HG03565 (cell line): ENCODE measurements around the gene MAST2.
"Not testable (repeated sequence)": the region's sequence is repeated elsewhere in the genome, so short reads cannot be mapped to it uniquely, and the experiment has no call there.

Source experiments
- ATAC-seq: cut with Tn5 transposase; IDR thresholded peaks from one replicate; pipeline ENCODE4 v1.9.1; 2021; ENCODE audit warnings: mild to moderate bottlenecking, moderate library complexity; ENCODE audit not compliant: unreplicated experiment

MAST2 gene

GRCh38 chr1:45891087-45891486 is 87.7 kb downstream of the MAST2 start:
- ATAC-seq, result no peak

DNA sequence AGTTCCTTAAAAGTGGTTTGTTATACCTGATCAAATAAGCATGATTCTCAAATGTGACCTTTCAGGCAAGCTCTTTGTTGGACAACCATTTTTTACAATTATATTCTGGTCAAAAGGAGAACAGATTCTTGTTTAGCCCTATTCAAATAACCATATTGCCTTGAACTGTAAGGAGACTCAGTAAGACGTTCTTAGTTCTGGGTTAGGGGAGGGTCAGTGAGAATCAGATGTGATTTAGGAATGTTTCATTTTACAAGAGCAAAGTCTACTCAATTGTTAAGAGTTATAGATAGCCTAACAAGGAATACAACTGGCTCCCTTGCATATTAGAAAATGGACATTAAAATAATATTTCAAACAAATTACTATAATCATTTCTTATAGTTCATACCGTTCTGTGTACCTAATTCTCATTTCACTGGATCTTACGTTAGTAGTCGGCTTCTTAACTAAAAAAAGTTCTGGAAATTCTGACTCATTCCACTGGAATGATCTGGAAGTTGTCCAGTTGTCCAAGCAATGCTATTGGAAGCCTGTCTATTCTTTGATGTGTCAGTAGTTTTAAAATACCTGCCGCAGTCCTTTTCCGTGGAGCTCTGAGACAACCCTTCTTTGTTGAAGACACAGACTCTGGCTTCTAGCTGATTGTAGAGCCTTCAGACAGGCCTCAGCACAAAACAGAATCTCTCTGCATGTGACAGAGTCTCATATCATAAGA is 88.8 kb downstream of the MAST2 start:
- ATAC-seq, result no peak

DNA sequence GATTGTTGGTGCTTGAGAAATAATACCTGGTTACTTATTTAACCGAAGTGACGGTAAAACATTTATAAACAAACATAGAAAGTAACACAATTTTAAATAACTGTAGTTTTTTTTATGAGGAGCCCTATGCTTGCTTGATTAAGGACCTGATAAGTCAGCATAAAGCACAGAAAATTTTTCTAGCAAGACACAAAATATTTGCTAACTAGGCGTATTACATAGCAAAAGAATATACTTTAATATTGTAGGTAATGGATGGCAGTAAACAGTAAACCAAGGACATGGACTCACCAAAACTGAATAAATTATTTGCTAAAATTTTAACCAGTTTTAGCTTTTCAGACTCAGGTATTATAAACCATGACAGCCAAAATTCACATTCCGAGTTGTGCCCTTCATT is 90.9 kb downstream of the MAST2 start:
- ATAC-seq, result no peak

- no peak for ATAC-seq
Observed at GRCh38 chr1:45894921-45895320, 91.5 kb downstream of the MAST2 start.

- ATAC-seq, result no peak
Observed at GRCh38 chr1:45895406-45895805, 92.0 kb downstream of the MAST2 start.

- ATAC-seq, result no peak
Observed at GRCh38 chr1:45906883-45907282, 103.5 kb downstream of the MAST2 start.

- no peak for ATAC-seq
Observed at GRCh38 chr1:45908611-45909140, 105.3 kb downstream of the MAST2 start.

DNA sequence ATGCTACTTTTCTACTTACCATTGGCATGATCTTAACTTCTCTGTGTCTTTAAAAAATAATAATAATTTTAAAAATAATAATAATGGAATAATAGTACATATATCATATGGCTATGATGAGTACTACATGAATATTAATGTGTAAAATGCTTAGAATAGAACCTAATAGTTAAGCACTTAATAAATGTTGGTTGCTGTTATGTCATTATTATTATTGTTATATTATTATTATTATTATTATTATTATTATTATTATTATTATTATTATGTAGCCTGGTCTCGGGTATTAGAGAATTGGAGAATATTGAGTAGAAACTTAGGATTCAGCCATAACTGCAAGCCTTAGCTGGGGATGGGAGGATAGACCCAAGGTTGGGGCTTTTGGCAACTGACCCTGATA is 108.2 kb downstream of the MAST2 start:
- ATAC-seq, result no peak

- peak; percentile 45 for ATAC-seq
Observed at GRCh38 chr1:45913183-45913683, 109.8 kb downstream of the MAST2 start.

DNA sequence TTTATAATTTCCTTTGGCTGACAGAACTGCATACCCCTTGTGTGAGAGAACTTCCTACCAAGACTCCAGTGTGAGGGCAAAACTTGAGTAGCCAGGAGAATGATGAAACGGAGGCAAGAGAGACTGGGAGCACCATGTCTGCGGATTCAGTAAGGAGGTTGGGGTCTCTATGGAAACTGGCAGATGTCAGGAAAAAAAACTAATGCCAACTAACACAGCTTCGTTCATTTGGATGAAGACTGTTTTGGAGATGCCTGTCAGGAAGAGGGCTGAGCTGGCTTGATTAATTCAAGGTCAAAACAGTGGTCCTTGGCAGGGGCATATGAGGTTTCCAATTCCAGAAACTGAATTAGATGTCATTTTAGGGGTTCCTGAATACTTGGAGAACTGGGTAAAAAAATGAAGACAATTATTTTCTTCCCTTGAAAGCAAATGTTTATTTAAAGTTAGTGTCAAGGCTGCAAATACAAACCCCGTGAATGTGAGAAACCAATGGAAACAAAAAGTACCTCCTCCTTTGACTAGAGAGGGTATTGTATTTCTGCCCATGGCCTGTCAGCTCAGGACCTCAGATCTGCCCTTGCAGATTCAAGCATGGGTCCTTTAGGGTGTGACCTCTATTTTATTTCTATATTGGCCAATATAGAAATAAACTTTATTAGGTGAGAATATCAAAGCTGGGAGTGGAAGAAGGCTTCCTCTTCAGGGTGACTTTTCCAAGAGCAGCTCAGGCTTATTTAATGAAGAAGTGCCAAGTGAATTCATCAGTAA is 110.5 kb downstream of the MAST2 start:
- no peak for ATAC-seq

DNA sequence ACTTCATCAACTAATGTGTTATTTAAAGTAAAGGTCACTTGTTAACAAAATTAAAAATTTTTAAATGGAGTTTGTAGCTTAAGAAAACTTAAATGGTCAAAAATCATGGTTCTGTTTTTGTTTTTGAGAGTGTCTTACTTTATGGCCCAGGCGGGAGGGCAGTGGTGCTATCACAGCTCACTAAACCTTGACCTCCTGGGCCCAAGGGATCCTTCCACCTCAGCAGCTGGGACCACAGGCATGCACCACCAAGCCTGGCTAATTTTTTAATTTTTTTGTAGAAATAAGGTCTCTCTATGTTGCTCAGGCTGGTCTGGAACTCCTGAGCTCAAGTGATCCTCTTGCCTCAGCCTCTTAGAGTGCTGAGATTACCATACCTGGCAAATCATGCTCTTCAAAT is 111.4 kb downstream of the MAST2 start:
- ATAC-seq, result no peak

DNA sequence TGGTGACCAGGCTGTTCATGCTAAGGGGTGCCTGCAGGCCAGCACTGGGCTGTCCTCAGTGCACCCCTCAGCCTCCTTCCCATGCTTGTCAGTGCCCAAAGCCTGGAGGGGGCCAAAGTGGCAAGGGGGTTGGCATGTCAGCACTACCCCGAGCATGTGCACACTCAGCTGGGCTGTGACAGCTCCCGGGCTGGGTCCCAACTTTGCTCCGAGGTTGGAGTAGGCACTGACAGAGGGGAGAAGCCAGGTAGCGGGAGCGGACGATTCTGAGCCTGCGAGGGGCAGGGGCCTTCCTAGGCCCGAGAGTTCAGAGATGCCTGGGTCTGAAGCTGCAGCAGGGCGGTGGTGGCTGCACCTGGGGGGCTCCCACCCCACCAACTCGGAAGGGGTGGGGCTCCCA is 119.0 kb downstream of the MAST2 start:
- ATAC-seq, result no peak

DNA sequence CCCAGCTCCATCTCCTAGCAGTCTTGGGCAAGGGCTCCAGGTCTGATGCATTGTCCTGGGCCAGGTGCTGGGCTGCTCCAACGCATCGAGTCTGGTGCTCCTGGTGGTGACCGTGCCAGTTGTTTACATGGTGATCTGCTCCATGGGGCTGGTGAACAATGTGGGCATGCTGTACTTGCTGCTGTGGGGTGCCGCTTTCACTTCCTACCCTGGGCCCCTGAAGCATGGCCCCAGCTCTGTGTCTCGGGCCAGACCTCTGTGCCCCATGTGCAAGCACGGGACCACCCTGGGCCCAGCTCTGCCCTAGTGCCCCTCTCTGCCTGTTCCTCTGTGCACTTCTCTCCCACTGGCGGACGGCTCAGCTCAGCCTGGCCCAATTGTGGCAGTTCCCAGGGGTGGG is 119.4 kb downstream of the MAST2 start:
- ATAC-seq, result no peak

- ATAC-seq, result no peak
Observed at GRCh38 chr1:45923343-45923742, 119.9 kb downstream of the MAST2 start.

DNA sequence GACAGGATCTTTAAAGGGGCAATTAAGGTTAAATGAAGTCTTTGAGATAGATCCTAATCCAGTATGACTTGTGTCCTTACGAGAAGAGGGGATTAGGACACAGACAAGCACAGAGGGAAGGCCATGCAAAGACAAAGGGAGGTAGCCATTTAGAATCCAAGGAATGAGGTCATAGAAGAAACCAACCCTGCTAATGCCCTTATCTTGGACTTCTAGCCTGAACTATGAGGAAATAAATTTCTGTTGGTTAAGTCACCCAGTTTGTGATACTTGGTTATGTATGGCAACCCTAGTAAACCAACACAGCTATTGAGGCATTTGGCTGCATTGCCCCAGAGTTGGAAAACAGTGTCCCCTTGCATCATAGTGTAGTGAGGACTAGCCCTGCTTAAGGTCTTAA is 121.3 kb downstream of the MAST2 start:
- ATAC-seq, result no peak

- no peak for ATAC-seq
Observed at GRCh38 chr1:45925728-45926287, 122.4 kb downstream of the MAST2 start.

DNA sequence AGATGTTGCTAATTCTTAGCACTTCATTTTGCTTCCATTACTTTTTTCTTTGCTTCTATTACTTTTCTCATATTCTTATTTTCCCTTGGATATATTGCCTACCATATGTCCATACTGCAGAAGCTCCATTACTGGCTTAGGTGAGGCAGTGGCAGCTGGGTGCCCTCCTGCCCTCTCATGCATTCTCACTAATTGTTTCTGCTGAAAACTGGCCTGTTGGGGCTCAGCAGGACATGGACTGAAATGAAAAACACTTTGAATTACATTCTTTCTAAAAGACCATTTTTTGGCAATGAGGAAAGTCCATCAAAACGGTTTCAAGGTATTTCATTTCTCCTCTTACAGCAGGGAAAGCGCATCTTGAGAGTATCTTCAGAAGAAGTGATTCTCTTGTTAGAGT is 122.9 kb downstream of the MAST2 start:
- no peak for ATAC-seq

DNA sequence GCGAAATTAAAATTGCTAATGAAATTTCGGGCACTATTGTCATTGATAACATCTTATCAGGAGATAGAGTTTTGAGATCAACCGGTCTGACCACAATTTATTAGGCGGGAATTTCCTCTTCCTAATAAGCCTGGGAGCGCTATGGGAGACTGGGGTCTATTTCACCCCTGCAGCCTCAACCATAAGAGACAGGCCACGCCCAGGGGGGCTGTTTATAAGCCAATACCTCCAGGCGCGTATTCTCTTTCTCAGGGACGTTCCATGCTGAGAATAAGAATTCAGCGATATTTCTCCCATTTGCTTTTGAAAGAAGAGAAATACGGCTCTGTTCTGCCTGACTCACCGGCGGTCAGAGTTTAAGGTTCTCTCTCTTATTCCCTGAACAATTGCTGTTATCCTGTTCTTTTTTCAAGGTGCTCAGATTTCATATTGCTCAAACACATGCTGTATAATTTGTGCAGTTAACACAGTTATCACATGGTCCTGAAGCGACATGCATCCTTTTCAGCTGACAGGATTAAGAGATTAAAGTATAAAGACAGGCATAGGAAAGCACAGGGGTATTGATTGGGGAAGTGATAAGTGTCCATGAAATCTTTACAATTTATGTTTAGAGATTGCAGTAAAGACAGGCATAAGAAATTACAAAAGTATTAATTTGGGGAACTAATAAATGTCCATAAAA is 124.0 kb downstream of the MAST2 start:
- ATAC-seq, result not testable (repeated sequence)

DNA sequence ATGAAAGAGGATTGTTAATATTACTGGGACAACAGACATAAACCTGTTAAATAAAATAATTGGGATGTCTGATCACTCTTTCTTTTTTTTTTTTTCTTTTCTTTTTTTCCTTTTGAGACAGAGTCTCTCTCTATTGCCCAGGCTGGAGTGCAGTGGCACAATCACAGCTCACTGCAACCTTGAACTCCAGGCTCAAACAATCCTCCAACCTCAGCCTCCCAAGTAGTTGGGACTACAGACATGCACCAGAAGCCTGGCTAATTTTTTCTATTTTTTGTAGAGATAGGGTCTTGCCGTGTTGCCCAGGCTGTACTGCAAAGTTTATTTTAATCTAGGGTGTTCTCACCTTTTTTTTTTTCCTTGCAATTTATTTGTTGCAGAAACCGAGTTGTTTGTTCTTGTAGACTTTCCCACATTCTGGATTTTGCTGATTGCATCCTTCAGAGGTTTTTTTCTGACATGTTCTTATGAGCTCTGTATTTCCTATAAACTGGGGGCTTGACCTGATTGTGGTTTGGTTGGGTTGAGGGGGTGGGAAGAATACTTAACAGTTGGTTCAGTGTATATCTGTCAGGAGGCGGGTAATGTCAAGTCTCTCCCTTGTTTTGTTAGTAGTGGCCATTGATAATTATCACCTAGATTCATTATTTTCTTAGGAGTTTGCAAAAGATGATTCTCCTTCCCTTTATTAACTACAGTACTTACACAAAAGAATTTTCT is 125.2 kb downstream of the MAST2 start:
- no peak for ATAC-seq

DNA sequence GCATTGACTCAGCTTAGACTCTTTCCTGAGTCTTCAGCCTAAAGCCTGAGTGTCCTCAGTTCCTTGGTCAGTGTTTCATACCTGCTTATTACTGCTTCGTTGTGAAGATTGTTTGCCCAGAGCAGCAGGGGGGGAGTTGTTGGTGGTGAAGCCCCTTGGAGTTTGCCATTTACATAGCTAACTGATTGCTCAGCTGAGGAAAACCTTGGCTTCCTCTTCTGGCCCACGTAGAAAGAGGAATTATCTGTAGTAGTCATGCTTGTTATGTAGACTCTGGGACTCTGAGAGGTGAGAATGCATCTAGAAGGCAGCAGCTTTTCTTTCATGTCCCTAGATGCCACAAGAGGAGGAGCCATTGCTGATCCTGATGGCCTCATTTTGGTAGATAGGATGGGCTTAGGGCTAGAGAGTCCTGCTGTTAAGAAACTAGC is 125.9 kb downstream of the MAST2 start:
- no peak for ATAC-seq
